Activated CD4-positive, alpha-beta T cell treated with anti-CD3 and anti-CD28 coated beads, Interleukin-2, Interleukin-4, amounts not matched to agents 100 ng/mL and 50 ng/mL, durations not matched to agents 16 hours and 8 hours (primary cell): ENCODE measurements around the gene POMT1.
"Not testable (repeated sequence)": the region's sequence is repeated elsewhere in the genome, so short reads cannot be mapped to it uniquely, and the experiment has no call there.

Experiments used
- DNase-seq: peaks from one replicate; pipeline ENCODE4 v3.0.0-alpha.2; 2020; ENCODE audit warnings: low spot score

POMT1 gene, protein sequence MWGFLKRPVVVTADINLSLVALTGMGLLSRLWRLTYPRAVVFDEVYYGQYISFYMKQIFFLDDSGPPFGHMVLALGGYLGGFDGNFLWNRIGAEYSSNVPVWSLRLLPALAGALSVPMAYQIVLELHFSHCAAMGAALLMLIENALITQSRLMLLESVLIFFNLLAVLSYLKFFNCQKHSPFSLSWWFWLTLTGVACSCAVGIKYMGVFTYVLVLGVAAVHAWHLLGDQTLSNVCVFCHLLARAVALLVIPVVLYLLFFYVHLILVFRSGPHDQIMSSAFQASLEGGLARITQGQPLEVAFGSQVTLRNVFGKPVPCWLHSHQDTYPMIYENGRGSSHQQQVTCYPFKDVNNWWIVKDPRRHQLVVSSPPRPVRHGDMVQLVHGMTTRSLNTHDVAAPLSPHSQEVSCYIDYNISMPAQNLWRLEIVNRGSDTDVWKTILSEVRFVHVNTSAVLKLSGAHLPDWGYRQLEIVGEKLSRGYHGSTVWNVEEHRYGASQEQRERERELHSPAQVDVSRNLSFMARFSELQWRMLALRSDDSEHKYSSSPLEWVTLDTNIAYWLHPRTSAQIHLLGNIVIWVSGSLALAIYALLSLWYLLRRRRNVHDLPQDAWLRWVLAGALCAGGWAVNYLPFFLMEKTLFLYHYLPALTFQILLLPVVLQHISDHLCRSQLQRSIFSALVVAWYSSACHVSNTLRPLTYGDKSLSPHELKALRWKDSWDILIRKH

DNA sequence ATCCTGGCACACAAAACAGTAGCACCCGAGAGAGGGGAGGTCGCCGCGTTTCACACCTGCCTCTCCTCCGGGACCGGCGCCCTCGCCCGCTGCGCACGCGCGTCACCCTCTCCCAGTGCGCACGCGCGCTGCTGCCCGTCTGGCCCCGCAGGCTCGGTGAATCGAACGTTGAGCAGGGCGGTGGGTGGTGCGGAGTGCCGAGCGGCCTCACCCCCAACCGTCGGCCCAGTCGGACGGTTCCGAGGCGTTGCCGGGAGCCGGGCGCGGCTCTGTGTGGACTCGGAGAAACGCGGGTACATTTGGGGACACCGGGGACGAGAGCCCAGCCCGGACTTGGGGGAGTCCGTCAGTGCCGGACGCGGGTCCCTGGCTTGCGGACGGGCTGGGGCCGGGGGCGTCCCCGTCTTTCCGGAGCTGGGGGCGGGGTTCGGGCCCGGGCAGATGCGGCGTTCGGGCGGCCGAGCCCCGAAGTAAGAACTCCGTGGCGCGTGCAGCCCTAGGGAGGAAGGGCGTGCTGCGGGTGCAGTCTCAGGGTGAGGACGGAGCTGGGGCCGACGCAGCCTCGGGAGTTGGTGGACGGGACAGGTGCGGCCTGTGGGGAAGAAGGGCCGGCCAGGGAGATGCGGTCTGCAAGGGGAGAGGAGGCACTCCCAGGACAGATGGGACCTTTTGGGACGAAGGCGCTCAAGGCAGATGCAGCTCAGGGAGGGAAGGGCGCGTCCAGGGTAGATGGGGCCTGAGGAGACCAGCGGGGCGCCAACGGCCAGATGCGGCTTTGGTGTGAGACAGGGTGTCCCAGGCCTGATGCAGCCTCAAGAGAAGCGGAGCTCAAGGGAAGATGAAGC is at the start of gene POMT1:
POMT1 (plus strand) TSS at position 138 of the 845 bp plus-strand sequence. CDS start 1,301 bp downstream, outside the sequence.
- peak; percentile 91 for DNase-seq

DNA sequence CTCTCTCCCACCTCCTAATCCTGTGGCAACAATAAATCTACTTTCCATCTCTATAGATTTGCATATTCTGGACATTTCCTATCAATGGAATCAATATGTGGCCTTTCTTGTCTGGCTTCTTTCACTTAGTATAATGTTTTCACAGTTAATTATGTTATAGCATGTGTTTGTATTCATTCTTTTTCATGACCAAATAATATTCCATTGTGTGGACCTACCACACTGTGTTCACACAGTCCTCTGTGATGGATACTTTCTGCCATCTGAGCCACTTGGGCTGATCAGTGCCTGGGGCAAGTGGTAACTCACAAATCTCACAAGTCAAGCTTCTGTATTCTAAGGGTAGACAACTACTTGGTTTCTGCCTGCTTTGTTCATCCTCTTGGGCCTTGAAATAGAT is 48.7 kb upstream of the POMT1 start:
- no peak for DNase-seq

DNA sequence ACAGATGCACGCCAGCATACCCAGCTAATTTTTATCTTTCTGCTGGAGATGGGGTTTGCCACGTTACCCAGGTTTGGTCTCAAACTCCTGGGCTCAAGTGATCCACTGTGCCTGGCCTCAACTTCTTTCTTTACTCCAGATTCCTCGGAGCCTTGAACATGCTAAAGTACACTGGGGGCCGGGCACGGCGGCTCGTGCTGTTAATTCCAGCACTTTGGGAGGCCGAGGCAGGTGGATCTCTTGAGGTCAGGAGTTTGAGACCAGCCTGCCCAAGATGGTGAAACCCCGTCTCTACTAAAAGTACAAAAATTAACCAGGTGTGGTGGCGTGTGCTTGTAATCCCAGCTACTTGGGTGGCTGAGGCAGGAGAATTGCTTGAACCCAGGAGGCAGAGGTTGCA is 47.1 kb upstream of the POMT1 start:
- DNase-seq = not testable (repeated sequence)

DNA sequence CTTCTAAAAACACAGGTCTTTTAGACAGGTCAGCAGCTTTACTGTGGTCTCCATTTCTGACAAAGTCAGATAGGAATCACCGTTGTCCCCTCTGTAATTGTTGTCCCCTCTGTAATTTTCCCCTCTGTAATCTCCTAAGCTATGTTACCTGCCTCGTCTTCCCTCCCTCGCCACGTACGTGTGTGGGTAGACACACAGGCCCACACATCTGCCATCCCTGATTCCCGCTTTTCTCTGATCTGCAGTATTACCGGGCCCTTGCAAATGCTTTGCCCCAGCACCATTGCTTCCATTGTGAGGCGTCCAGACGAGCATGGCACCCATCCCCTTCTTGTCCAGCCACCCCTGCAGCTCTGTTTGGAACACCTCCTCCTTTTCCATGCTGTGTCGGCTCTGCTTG is 45.0 kb upstream of the POMT1 start:
- DNase-seq = no peak

DNA sequence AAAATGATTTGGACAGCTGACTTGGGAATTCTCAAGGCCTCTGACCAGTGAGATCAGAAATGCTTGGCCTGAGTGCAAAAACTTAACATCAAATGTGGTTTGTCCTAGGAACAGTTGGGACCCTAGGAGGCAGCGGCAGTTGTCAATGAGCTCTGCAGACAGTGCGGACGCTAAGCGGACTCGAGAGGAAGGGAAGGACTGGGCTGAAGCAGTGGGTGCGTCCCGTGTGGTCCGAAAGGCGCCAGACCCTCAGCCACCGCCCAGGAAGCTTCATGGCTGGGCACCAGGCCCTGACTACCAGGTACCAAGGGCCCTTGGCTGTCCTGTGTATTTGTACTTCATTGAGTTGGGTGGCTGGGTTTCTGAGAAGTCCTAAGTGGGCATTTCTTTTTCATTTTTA is 43.7 kb upstream of the POMT1 start:
- DNase-seq = no peak

DNA sequence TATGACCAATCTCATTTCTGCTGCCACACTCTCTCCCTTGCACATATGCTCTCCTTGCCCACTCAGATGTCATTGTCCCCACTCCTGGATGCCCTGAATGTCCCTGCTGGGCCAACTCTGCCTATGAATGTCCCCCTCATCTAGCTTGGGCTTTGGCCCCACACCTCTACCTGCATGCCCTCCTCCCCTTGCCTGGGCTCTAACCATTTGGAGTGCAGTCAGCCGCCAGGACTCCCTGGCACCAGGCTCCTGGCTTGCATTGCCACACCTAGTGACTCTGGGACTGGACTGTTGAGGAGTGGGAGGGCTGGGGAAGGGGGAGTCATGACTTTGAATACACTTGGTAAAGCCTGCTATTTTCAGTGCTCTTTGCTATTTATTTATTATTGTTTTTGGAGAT is 41.6 kb upstream of the POMT1 start:
- no peak for DNase-seq

DNA sequence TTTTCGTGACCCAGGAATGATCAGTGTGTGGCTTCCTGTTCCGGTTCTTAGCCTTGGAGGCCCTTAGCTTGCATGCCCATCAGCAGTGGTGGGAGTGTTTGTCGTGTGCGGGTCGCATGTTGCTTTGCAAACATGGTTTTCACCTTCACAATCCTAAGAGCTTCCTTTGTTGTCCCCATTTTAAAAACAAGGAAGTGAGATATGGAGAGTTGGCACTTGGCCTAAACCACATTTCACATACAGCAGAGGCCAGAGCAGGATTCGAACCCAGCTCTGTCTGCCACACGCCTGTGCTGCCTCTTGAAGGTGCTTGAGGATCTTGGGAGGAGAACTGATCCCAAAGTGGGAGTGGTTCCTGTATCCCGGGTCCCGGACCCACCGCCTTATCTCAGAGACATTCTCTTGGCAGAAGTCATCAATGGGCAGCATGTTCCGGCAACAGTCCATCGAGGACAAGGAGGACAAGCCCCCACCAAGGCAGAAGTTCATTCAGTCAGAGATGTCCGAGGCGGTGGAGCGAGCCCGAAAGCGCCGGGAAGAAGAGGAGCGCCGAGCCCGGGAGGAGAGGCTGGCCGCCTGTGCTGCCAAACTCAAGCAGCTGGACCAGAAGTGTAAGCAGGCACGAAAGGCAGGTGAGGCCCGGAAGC is 38.2 kb upstream of the POMT1 start:
- no peak for DNase-seq

DNA sequence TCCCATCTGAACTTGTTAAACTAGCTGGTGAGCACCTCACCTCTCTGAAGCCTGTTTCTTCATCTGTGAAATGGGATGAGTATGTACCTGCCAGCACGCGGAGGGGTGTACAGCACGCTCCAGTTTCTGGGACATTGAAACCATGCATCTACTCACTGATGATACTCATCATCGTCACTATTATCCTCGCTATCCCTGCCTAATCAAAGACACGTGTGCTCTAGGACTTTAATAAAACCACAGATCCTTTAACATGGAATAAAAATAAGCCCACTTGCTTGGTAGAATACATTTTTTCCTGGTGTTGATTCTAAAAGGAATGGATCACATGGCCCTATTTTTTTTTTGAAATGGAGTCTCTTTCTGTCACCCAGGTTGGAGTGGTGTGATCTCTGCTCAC is 37.3 kb upstream of the POMT1 start:
- DNase-seq = no peak

DNA sequence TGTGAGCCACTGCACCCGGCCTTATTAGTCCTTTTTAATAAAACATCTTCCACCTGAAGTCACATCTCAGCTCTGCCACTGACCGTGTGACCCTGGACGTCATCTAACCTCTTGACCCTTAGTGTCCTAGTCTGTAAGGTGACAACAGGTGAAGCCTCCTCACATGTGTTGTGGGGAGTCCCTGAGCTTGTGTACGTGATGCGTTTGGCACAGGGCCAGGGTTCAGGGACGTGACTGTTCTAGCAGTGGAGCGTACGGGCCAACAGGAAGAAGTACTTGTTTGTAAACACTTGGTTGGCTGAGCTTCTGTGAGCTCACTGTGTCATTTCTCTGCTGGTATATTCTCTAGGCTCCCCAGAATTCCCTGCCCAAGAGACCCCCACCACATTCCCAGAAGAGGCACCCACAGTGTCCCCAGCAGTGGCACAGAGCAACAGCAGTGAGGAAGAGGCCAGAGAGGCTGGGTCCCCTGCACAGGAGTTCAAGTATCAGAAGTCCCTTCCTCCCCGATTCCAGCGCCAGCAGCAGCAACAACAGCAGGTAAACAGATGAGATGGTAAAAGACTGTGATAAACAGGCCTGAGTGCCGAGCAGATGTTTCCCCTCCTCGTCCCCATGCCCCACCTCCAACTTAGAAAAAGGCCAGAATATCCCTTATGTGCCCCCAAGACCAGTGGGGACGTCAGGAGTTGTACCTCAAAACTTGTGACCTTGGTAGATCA is 35.3 kb upstream of the POMT1 start:
- DNase-seq = no peak

DNA sequence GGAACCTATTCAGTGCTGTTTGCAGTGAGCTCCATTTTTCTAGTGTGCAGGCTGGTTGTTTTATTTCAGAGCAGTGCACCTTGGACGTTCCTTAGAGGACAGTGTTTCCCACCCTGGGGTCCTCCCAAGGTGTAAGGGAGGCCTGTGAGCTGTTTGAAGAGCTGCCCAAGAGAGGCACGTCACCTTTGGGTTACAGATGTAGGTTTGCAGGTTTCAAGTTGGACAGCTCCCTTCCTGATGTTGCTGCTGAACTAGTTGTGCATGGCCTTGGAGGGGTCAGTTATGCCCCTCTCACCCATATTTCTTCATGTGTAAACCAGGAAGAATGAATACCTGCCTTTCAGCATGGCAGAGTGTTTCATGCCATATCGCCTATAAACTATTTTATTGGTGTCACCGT is 34.7 kb upstream of the POMT1 start:
- DNase-seq = no peak

DNA sequence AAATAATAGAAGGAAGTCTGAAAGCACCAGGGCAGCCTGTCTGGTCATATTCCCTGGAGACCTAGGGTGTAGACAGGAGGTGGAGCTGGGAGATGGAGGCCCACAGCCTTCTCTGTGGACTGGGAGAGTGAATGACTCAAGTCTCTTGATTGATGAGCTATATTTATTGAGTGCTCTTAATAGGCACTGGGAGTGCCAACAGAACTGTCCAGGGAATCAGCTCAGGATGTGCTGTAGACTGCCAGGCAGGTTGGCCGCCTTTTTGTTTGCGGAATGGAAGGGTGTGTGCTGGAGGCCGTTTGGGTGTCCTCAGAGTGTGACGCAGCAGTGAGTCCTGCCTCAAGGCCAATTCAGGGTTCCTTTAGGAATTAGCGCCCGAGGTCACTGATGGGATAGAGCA is 33.4 kb upstream of the POMT1 start:
- no peak for DNase-seq

DNA sequence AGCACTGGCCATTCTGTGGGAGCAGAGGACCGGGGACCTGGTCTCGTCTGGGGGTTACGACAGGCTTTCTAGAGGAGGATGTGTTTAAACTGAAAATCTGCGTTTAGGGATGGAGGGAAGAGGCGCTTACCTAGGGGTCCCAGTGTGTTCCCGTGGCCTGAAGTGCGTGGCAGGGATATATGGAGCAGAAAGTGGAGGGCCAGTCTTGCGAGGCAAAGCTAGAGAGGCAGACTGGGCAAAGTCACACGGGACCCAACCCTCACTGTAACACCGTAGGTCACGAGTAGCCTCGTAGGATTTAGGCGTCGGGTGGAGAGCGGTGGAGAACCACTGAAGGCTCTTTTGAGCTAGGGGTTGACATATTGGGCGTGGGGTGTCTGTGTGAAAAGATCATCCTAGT is 32.8 kb upstream of the POMT1 start:
- DNase-seq = no peak

DNA sequence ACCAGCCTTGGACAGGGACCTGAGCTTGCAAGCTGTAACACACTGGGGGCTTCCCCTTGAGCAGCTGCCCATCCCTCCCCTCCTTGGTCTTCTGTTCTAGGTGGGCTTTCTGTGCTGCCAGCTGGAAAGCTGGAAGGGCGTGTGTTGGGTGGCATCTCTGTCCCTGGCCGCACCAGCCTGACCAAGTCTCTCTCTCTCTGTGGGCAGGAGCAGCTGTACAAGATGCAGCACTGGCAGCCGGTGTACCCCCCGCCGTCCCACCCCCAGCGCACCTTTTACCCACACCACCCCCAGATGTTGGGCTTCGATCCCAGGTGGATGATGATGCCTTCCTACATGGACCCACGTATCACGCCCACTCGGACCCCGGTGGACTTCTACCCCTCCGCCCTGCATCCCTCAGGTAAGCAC is 32.1 kb upstream of the POMT1 start:
- no peak for DNase-seq

DNA sequence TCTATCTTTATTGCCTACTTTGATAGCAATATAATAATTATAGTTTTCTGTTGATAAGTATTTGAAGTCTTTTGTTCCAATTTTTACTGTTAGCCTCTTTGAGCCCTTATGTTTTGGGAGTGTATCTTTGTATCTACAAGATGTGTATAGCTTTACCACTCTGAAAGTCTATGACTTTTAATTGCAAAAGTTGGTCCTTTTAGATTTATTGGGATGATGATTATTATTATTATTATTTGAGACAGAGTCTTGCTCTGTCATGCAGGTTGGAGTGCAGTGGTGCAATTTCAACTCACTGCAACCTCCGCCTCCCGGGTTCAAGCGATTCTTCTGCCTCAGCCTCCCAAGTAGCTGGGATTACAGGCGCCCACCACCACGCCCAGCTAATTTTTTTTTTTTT is 30.6 kb upstream of the POMT1 start:
- DNase-seq = not testable (repeated sequence)

DNA sequence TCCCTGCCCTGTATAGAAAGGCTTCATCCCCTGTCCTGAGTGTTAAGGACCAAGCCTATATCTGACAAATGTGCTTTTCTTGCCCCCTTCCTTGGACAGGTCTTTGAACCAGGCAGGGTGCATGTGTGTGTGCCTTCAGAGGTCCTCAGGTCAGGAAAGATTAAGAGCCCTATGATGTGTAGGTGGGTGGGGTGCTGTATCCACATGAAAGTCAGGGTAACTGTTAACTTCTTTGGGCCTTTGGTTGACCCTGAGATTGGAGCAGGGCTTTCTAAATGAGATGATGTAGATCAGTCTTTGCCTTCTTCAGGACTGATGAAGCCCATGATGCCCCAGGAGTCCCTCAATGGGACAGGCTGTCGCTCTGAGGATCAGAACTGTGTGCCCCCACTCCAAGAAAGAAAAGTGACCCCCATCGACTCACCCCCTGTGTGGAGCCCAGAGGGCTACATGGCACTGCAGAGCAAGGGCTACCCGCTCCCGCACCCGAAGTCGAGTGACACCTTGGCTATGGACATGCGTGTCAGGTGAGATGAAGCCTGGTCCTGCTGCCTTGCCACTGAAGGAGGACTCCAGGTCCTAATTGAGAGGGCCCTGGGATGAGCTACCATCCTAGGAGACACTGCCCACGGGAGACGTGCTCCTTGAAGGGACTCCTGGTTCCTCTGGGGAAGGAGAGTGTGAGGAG is 29.4 kb upstream of the POMT1 start:
- DNase-seq = no peak

DNA sequence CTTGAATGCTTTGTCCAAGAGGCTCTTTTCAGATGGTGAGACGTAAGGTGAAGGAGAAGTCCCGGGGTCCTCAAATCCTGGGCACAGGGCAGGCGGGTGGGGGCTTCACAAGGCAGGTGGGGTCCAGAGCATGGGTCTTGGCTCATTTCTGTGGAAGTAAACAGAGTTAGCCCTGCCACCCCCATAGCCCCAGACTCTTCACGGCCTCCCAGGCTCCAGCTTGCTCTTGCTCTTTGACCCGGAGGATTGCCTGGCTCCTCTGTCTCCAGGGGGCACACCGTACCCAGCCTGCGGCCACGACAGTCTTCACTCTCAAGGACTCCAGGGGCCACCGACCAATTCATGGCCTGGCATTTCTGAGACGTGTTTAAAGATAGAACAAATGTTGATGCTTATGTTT is 28.8 kb upstream of the POMT1 start:
- DNase-seq = no peak

DNA sequence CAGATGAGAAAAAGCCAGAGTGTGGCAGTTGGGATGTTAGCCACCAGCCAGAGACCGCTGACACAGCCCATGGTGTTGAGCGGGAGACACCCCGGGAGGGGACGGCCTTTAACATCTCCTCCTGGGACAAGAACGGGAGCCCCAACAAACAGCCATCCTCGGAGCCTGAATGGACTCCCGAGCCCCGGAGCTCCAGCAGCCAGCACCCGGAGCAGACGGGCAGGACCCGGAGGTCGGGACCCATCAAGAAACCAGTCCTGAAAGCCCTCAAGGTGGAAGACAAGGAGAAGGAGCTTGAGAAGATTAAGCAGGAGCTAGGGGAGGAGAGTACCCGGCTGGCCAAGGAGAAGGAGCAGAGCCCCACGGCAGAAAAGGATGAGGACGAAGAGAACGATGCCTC is 28.0 kb upstream of the POMT1 start:
- no peak for DNase-seq

DNA sequence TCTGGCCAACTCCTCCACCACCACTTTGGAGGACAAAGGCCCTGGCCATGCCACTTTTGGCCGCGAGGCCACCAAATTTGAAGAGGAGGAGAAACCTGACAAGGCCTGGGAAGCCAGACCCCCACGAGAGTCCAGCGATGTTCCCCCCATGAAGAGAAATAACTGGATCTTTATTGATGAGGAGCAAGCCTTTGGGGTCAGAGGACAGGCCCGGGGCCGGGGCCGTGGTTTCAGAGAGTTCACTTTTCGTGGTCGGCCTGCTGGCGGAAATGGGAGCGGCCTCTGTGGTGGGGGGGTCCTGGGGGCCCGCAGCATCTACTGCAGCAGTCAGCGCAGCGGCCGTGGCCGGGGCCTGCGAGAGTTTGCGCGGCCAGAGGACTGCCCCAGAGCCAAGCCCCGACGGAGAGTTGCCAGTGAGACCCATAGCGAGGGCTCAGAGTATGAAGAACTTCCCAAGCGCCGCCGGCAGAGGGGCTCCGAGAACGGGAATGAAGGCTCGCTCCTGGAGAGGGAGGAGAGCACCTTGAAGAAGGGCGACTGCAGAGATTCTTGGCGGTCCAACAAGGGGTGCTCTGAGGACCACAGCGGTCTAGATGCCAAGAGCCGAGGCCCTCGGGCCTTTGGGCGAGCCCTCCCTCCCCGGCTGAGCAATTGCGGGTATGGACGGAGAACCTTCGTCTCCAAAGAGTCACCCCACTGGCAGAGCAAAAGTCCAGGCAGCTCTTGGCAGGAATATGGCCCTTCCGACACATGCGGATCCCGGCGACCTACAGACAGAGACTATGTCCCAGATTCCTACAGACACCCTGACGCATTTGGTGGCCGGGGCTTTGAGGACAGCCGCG is 27.4 kb upstream of the POMT1 start:
- no peak for DNase-seq

DNA sequence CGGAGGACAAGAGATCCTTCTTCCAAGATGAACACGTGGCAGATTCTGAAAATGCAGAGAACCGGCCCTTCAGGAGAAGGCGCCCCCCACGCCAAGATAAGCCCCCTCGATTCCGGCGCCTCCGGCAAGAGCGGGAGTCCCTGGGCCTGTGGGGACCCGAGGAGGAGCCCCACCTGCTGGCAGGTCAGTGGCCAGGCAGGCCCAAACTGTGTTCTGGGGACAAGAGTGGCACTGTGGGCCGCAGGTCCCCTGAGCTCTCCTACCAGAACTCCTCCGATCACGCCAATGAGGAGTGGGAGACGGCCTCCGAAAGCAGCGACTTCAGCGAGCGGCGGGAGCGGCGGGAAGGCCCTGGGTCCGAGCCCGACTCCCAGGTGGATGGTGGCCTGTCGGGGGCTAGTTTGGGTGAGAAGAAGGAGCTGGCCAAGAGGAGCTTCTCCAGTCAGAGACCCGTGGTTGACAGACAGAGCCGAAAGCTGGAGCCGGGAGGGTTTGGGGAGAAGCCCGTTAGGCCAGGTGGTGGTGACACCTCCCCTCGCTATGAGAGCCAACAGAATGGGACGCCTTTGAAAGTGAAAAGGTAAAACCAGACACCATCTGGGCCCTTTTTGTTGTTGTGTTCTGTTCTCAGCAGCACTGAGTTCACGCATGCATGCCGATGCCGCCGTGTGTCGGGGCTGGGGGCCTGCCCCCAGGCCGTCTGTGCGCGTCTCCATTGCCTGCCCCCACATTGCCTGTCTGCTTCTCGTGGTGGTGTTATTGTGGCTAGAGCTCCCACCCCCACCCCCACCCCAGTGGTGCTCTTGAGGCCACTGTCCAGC is 26.6 kb upstream of the POMT1 start:
- DNase-seq = no peak
